Brain microvascular endothelial cell (primary cell): ENCODE measurements around the gene TSPAN6.

ENCODE experiments used
- DNase-seq: peaks from one replicate; pipeline ENCODE4 v3.0.0-alpha.2; 2020
- H3K27ac ChIP-seq: fragments of 250-450 bp; sonication (Bioruptor Pico); 2 replicates; pipeline ENCODE4 v1.5.1; 2020; ENCODE audit warnings: mild to moderate bottlenecking, moderate library complexity
- H3K27me3 ChIP-seq: fragments of 250-450 bp; sonication (Bioruptor Pico); replicated peaks from 2 replicates; pipeline ENCODE4 v1.5.1; 2020; ENCODE audit warnings: mild to moderate bottlenecking
- H3K36me3 ChIP-seq: fragments of 250-450 bp; sonication (Bioruptor Pico); replicated peaks from 2 replicates; pipeline ENCODE4 v1.5.1; 2020; ENCODE audit warnings: mild to moderate bottlenecking
- H3K4me3 ChIP-seq: 2 replicates; pipeline ENCODE4 v1.5.1; 2011; ENCODE audit warnings: low read depth, mild to moderate bottlenecking, control low read depth, low read length, moderate library complexity
- CTCF ChIP-seq: IDR thresholded peaks from 2 replicates; pipeline ENCODE4 v1.5.1; 2011; ENCODE audit warnings: low read depth, mild to moderate bottlenecking, moderate library complexity, low read length, control low read depth, inconsistent platforms; ENCODE audit errors: missing control alignments
- in situ Hi-C: cut with HindIII; loops from 2 replicates; pipeline ENCODE4 v1.10.0; 2017; ENCODE audit warnings: low sequenced_read_pairs, low pct_ligation_motif_present

The TSPAN6 gene

GRCh38 chrX:100650841-100651240, 14.2 kb upstream of the TSPAN6 start:
- Histone ChIP-seq H3K4me3 (no peak overlapping the region), H3K27me3 (no peaks in the 10 kb centered on the region), H3K36me3 (peaks cover 9% of the 10 kb centered on the region), H3K27ac (peak overlapping the region; percentile 94)
- no peak for TF ChIP-seq CTCF
- in situ Hi-C loops: no loop called here
- DNase-seq: no peak

- no peak for TF ChIP-seq CTCF
- DNase-seq: peak; percentile 83
- in situ Hi-C loops: no loop called here
- Histone ChIP-seq H3K4me3 (peak overlapping the region; percentile 12), H3K27me3 (no peaks in the 10 kb centered on the region), H3K27ac (peak overlapping the region; percentile 94), H3K36me3 (peaks cover 9% of the 10 kb centered on the region)
Measured at GRCh38 chrX:100649550-100650356, 13.1 kb upstream of the TSPAN6 start.

- in situ Hi-C loops: no loop called here
- DNase-seq: peak; percentile 82
- TF ChIP-seq CTCF: no peak
- Histone ChIP-seq H3K4me3 (no peak overlapping the region), H3K36me3 (peaks cover 6% of the 10 kb centered on the region), H3K27ac (peak overlapping the region; percentile 94), H3K27me3 (no peaks in the 10 kb centered on the region)
Measured at GRCh38 chrX:100648458-100649417, 12.1 kb upstream of the TSPAN6 start.

GRCh38 chrX:100647739-100648138, 11.1 kb upstream of the TSPAN6 start:
- no peak overlapping the region for H3K4me3 ChIP-seq
- peaks cover 2% of the 10 kb centered on the region for H3K36me3 ChIP-seq
- in situ Hi-C loops: no loop called here
- no peak for DNase-seq
- no peaks in the 10 kb centered on the region for H3K27me3 ChIP-seq
- TF ChIP-seq CTCF: no peak
- peak overlapping the region; percentile 94 for H3K27ac ChIP-seq

- in situ Hi-C loops: no loop called here
- H3K27ac ChIP-seq: peak overlapping the region; percentile 94
- peak; percentile 35 for TF ChIP-seq CTCF
- peaks cover 2% of the 10 kb centered on the region for H3K36me3 ChIP-seq
- no peak overlapping the region for H3K4me3 ChIP-seq
- no peak for DNase-seq
- H3K27me3 ChIP-seq: no peaks in the 10 kb centered on the region
Measured at GRCh38 chrX:100647095-100647494, 10.5 kb upstream of the TSPAN6 start.
